Ammon's horn (tissue), 1 donor: ENCODE measurements around the gene SERPINA12.

Experiments used
- DNase-seq: peaks from one replicate; pipeline ENCODE4 v3.0.0-alpha.2; 2016; ENCODE audit warnings: low spot score

SERPINA12 gene

GRCh38 chr14:94509356-94509755, at the start of gene SERPINA12:
TSS of gene SERPINA12 (minus strand) at chr14:94509469. CDS start at chr14:94498397, 11,072 bp downstream.
- no peak for DNase-seq

GRCh38 chr14:94558842-94559241, 49.6 kb upstream of the SERPINA12 start:
- no peak for DNase-seq

DNA sequence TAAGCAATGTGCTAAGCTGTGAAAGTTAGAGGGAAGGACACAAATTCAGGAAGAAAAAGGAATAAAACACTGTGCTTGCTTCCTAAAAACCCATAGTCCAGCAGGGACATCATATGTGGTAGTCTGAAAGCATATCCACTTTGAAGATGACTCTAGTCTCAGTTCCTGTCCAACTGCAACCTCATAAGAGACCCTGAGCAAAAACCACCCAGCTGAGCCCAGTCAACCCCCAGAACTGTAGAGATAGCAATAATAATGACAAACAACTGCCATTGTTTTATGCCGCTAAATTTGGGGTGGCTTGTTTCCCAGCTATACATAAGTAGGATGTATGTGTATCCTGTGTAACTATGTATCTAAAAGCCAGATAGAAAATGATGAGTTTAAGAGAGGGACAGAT, 48.1 kb upstream of the SERPINA12 start:
- no peak for DNase-seq

- no peak for DNase-seq
These were observed 46.7 kb upstream of the SERPINA12 start for GRCh38 chr14:94555991-94556390.

DNA sequence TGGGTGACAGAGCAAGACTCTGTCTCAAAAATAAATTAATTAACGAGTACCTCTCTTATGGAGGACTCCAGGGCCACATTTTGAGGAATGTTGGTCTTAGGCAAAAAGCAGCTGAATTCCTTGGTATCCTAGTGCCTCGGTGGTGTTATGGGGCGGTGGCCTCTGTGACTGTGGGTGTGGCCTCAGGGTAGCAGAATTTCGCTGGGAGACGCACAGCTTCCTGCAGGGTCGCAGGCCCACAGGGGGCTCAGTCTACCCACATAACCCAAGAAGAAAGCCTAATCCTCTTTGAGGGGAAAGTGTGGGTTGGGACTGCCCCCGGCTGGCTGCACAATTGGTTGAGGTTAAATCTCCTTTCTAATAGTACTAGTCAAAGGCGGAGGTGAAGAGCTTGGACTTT, 40.8 kb upstream of the SERPINA12 start:
- DNase-seq = no peak

GRCh38 chr14:94548999-94549985, 40.0 kb upstream of the SERPINA12 start:
- peak; percentile 46 for DNase-seq

DNA sequence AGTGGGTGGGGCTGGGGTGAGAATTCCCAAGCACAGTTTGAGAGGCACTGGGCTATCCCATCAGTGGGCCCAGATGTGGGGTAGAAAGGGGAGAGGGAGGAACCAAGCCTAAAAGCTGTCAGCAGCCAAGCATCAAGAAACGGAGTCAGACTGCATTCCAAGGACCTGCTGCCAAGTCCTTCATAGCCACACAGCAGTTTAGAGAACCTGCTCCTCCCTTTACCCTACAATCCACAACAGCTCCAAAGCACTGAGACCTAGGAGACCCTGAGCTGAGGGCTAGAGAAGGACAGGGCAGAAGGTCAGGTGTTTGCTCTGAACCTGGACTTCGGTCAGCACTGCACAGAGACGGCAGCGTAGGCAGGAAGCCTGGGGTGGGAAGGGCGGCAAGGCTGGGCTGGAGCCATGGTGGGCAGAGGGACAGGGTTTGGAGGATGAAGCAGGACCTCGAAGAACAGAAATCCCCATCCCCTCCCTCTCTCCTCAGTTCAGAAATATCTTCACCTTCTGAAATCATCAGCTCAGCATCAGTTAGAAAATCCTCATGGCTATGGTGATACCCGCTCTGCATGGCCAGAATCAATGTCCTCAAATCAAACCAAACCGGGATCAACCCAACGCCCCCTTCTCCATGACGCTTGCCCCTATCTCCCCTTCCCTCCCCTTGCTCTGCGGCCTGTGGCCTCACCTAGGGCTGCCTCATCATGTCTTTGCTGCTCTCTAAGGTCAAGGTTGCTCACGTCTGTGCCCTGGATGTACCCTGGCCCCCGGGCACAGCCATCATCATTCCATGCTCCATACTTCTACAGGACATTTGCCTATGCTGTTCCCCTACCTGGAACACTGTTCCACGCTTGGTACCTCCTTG, 39.1 kb upstream of the SERPINA12 start:
- no peak for DNase-seq

- DNase-seq = no peak
These were observed 38.5 kb upstream of the SERPINA12 start for GRCh38 chr14:94547726-94548125.

- no peak for DNase-seq
These were observed 37.9 kb upstream of the SERPINA12 start for GRCh38 chr14:94547151-94547680.

DNA sequence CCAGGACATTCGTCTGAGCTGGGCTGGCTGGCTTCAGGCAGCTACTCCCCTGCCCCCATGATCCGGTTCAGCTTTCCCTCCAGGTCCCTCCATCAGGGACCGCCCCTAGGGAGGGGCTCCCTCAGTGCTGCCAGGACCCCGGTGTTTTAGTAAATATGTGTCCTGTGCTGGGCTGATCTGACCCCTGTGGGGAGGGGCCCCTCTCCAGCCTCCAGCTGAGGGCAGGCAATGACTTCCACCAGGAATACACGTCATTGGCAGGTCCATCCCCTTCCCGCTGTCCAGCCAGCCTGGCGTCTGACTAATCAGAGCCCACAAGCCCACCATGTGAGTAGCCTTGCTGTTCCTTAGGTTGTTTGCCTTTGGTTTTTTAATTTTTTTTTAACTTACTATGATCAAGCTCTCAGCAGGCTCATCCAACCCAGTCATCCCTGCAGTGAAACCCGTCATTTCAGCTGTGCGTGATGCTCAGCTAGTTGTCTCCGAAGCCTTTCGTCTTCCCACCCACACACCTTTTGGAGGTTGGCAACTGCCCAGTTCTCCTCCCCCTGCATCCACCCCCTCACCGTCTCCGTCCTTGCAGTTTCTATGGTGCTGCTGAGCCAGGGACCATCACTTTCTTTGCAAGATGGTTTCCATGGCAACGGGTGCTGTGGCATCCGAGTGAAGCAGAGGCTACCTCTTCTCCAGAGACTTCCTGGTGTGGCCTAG, 36.0 kb upstream of the SERPINA12 start:
- DNase-seq = peak; percentile 80

DNA sequence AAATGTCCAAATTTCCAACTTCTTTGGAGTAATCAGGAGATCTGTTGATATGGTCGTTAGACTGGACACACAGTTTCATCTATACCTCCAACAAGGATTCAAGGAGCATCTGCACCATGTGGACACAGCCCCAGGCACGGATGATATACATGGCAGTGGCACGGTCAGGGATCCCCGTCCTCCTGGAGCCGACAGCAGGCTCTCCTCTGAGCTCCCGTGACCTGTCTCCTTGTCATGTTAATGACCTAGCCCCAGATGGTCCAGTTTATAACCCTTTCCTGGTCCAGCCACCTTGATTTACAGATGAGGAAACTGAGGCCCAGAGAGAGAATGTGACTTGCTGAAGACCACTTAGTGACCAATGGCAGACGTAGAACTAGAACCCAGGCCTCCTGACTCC, 35.5 kb upstream of the SERPINA12 start:
- no peak for DNase-seq

GRCh38 chr14:94543449-94544124, 34.3 kb upstream of the SERPINA12 start:
- no peak for DNase-seq

GRCh38 chr14:94542811-94543440, 33.7 kb upstream of the SERPINA12 start:
- DNase-seq = no peak

DNA sequence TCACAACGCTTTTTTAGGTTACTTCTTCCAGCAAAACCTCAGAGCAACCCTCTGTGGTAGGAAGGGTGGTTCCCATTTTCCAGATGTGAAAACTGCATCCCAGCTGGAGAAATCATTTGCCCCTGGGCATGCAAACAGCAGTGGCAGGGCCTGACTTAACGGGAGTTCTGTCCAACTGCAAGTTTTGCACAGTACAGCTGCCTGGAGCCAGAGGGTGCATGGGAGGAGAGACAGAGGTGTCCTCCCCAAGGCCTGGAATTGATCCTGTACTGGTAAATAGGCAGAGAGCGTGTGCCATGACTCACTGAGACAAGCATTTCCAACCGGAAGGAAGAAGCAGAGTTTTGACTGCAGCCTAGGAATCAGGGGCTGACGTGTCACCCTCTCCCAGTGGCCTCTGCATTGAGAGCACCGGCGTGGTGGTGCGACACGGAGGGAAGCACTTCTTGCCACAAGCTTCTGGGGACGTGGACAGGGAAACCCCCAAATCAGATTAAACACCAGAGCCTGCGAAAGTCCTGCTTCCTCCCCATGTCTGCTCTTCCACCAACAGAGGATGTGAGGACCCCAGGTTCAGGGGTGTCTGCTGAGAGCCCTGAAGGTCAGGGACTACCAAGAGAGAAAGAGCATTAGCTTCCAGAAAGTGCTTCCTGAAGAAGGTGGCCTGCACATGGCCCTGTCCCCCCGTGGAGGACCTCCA, 33.0 kb upstream of the SERPINA12 start:
- no peak for DNase-seq

DNA sequence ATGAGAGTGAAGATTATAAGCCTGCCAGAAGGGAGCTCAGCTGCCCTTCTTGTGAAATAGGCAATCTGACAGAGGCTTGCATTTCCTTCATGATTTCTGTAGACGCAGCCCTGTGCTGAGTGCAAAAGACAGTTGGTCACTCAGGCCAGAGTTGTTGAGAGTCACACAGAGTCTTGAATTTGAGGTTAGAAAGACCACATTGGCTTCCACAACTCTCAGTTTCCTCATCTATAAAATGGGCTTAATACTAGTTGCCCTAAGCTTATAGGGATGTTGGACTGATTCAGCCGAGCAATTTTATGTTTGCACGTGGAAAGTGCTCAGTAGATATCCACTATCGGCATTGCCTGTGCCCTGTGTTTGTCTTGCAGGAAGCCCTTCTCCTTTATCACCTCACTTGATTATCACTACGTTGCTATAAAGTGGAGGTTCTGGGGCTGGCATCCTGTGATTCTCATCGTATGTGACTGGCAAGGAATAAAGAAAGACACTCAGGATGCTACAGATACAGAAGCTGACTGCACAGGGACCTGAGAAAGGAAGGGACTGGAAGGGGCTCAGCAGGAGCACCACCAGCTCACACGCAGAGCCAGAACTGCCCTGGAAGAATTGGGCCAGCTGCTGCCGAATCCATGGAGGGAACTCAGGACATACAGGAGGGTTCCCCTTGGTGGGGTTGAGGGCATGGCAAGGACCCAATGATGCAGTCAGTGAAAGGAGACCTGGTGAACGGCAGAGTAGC, 32.1 kb upstream of the SERPINA12 start:
- no peak for DNase-seq

GRCh38 chr14:94540031-94540794, 30.9 kb upstream of the SERPINA12 start:
- DNase-seq = no peak

DNA sequence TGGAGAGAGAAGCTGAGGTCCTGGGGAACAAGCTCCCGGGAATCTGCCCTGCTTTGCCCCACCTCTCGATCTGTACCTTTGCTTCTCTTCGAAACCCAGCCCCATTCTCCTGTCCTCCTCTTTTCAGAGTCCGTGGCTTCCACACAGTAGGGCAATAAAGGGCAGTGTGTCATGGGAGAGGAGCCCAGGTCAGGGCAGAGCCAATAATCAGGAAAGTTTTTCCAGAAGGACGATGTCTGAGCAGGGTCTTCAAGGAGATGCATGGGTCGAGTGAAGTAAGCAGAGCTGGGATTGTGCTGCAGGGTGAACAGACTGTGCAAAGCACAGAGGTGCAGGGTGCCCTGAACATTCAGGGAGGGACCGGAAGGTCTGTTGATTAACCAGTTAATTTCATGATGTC, 29.9 kb upstream of the SERPINA12 start:
- no peak for DNase-seq

- DNase-seq = no peak
These were observed 28.9 kb upstream of the SERPINA12 start for GRCh38 chr14:94538070-94538740.
